HG03175 (cell line): ENCODE measurements around the gene CCL24.
"Not testable (repeated sequence)": the region's sequence is repeated elsewhere in the genome, so short reads cannot be mapped to it uniquely, and the experiment has no call there.

Source experiments
- ATAC-seq: cut with Tn5 transposase; IDR thresholded peaks from one replicate; pipeline ENCODE4 v1.9.1; 2021; ENCODE audit warnings: mild to moderate bottlenecking, moderate library complexity; ENCODE audit not compliant: unreplicated experiment

Gene CCL24

DNA sequence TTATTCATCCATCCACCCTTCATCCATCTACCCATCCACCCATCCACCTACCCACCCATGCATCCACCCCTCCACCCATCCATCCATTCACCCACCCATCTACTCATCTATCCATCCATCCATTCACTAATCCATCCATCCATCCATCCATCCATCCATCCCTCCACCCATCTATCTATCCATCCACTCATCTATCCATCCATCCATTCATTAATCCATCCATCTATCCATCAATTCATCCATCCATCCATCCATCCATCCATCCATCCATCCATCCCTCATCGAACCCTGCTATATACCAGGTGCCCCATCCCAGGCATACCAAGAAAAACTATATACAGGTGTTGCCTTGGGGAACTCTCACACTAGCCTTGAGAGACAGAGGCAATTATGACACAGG is 7.1 kb upstream of the CCL24 start:
- no peak for ATAC-seq

DNA sequence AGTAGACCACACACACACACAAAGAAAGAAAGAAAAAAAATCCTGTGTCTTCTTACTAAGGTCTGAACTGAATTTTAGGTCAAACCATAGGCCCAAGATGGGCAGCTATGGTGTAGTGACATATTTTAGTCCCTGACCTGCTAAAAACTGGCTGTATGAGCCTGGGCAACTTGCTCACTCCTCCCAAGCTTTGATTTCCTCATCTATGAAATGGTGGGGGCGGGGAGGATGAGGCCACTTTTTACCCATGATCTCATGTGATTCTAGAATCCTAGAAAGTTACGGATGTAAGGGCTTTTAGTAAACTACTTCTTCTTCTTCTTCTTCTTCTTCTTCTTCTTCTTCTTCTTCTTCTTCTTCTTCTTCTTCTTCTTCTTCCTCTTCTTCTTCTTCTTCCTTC is 6.1 kb upstream of the CCL24 start:
- no peak for ATAC-seq

- ATAC-seq: no peak
Measured at GRCh38 chr7:75818472-75818871, 4.9 kb upstream of the CCL24 start.

DNA sequence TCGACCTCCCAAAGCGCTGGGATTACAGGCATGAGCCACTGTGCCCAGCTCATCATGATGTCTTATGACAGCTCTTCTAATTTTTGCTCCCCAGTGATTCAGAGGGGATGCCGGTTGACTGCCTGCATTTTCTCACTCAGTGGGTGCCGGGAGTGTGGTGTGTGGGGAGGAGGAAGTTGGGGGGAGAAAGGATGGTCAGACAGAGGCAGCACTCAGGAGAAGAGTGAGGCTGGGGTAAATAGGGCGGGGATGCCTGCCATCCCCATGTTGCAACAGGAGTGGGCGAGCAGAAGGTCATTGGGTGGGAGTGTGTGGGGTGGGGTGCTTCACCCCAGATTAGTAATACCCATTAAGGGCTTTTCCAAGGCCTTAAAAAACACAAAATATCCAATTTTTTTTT is 3.5 kb upstream of the CCL24 start:
- ATAC-seq: no peak

- no peak for ATAC-seq
Measured at GRCh38 chr7:75815418-75816064, 1.9 kb upstream of the CCL24 start.

GRCh38 chr7:75814407-75814947 is 871 bp upstream of the CCL24 start:
- ATAC-seq: no peak

- ATAC-seq: no peak
Measured at GRCh38 chr7:75813084-75813483, 522 bp downstream of the CCL24 start.

- ATAC-seq: no peak
Measured at GRCh38 chr7:75811894-75812678, 1.5 kb downstream of the CCL24 start.

- no peak for ATAC-seq
Measured at GRCh38 chr7:75809396-75809795, 4.2 kb downstream of the CCL24 start.

DNA sequence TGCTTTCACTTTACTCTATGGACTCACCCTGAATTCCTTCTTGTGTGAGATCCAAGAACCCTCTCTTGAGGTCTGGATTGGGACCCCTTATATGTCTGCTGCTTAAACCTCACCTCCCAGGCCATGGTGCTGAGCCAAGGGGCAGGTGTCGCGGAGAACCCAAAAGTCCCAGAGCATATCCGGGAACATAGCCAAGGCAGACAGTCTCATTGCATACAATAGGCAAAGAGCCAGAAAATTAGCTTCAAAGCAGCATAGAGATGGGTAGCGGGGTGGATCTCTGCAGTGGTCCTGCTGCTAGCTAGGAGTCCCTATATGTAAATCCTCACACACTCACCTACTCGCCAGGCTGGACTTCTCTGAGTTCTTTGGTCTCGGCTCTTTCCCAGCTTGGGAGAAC is 5.5 kb downstream of the CCL24 start:
- ATAC-seq: no peak

GRCh38 chr7:75807452-75807851 is 6.2 kb downstream of the CCL24 start:
- ATAC-seq: no peak

GRCh38 chr7:75806560-75807307 is 6.9 kb downstream of the CCL24 start:
- no peak for ATAC-seq

DNA sequence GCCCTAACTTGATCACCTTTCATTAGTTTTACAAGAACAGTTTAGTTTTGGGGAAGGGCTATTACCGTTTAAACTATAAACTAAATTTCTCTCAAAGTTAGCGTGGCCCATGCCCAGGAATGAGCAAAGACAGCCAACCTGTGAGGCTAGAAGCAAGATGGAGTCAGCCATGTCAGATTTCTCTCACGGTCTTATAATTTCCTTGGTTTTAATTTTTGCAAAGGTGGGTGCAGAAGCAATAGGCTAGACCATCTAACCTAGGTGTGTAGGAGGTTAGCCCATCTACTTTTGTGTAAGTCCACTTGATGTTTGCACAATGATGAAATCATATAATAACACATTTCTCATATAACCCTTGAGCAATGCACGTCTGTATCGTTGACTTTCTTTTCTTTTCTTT is 8.9 kb downstream of the CCL24 start:
- ATAC-seq: no peak

GRCh38 chr7:75804004-75804403 is 9.6 kb downstream of the CCL24 start:
- no peak for ATAC-seq

DNA sequence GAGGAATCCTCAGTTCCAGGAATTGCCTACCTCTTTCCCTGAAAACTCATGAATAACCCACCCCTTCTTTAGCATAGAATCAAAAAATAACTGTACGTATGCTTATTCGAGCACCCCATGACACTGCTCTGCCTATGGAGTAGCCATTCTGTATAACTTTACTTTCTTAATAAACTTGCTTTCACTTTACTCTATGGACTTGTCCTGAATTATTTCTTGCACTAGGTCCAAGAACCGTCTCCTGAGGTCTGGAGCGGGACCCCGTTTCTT is 11.1 kb downstream of the CCL24 start:
- ATAC-seq: no peak

- no peak for ATAC-seq
Measured at GRCh38 chr7:75798770-75799169, 14.8 kb downstream of the CCL24 start.

DNA sequence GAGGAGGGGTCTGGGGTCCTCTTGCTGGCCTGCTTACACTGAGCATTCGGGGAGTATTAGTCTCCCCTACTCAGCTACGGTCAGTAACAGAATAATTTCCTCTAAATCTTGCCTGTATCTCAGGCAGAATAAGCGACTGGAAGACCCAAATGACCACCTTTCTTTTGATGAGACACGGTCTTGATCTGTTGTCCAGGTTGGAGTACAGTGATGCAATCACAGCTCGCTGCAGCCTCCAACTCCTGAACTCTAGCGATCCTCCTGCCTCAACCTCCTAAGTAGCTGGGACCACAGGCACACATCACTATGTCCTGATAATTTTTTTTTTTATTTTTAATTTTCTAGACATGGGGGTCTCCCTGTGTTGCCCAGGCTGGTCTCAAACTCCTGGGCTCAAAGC is 17.2 kb downstream of the CCL24 start:
- ATAC-seq: no peak

- ATAC-seq: no peak
Measured at GRCh38 chr7:75795831-75796285, 17.7 kb downstream of the CCL24 start.

DNA sequence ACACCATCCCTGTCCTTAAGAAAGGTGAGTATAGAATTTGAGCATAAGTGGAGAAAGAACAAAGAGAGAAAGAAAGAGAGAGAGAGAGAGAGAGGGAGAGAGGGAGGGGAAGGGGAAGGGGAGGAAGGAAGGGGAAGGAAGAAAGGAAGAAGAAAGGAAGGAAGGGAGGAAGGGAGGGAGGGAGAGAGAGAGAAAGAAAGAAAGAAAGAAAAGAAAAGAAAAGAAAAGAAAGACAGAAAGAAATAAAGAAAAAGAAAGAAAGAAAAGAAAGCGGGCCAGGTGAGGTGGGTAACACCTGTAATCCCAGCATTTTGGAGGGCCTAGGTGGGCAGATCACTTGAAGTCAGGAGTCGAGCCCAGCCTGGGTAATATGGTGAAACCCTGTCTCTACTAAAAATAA is 19.9 kb downstream of the CCL24 start:
- ATAC-seq: no peak

DNA sequence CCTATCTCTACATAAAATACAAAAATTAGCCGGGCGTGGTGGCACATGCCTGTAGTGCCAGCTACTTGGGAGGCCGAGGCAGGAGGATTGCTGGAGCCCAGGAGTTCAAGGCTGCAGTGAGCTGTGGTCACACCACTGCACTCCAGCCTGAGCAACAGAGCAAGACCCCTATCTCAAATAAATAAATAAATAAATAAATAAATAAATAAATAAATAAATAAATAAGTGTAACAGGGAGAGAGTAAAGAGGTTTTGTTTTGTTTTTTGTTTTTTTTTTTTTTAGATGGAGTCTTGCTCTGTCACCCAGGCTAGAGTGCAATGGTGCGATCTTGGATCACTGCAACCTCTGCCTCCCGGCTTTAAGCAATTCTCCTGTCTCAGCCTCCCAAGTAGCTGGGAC is 21.0 kb downstream of the CCL24 start:
- not testable (repeated sequence) for ATAC-seq

GRCh38 chr7:75789361-75789924 is 24.2 kb downstream of the CCL24 start:
- ATAC-seq: no peak
